GM12878 (cell line): ENCODE results near the gene GTF3A. TPM values are rescaled to one million over a fixed set of nuclear protein-coding genes. Genes with fewer than 3 reads are reported as not detected.

ENCODE experiments used
- ATAC-seq: fragments of 200-7000 bp; cut with Tn5 transposase; 3 replicates; pipeline ENCODE4 v1.9.1; 2020; ENCODE audit warnings: mild to moderate bottlenecking, moderate library complexity
- BruUV-seq: library from RNA; stranded (reverse); fragments of 400-500 nt; replicated peaks from 2 replicates; lab custom pipeline; 2021; lab: Mats Ljungman, UMichigan
- CTCF ChIA-PET: fragments of 300-600 bp; sonication (Branson Sonifier 250); formaldehyde crosslinking; extraction: SDS; loops from one replicate; lab custom pipeline; 2021; ENCODE audit warnings: inconsistent platforms; lab: Yijun Ruan, JAX
- POLR2A ChIA-PET: fragments of 350-600 bp; formaldehyde crosslinking; extraction: SDS; loops from one replicate; lab custom pipeline; 2021; ENCODE audit warnings: inconsistent platforms; lab: Charles Lee
- RAD21 ChIA-PET: fragments of 300-600 bp; sonication (Branson Sonifier 250); formaldehyde crosslinking; loops from one replicate; lab custom pipeline; 2023; ENCODE audit warnings: antibody characterized with exemption; ENCODE audit not compliant: unreplicated experiment; lab: Charles Lee
- SMC1A ChIA-PET: fragments of 300-600 bp; sonication (Branson Sonifier 250); formaldehyde crosslinking; loops from one replicate; lab custom pipeline; 2023; ENCODE audit not compliant: unreplicated experiment, uncharacterized antibody; lab: Charles Lee
- DNase-seq: peaks from one replicate; pipeline ENCODE4 v3.0.0-alpha.2; 2011; ENCODE audit warnings: low read depth, low spot score
- FAIRE-seq: peaks from 3 replicates; lab custom pipeline; 2011; peaks lifted over from hg19 to GRCh38; lab: Jason Lieb, UNC
- H2AFZ ChIP-seq: 2 replicates; pipeline ENCODE4 v1.6.0; 2011; ENCODE audit warnings: low read depth, low read length, control low read depth; ENCODE audit not compliant: control insufficient read depth
- H3K27ac ChIP-seq: 2 replicates; pipeline ENCODE4 v1.5.1; 2011; ENCODE audit warnings: control low read depth; ENCODE audit not compliant: control insufficient read depth, insufficient read depth
- H3K27me3 ChIP-seq, 2 experiments: replicated peaks in 1 of 2; 2 replicates each; pipeline versions ENCODE4 v1.6.0 to v1.6.1; 2011; ENCODE audit warnings: low read length in 1 of 2; ENCODE audit not compliant: control insufficient read depth in 2 of 2, insufficient read depth in 2 of 2
- H3K36me3 ChIP-seq, 2 experiments: 2 replicates each; pipeline ENCODE4 v1.5.1; 2011; ENCODE audit warnings: low read length in 1 of 2; ENCODE audit not compliant: control insufficient read depth in 2 of 2, insufficient read depth in 2 of 2
- H3K4me1 ChIP-seq: 2 replicates; pipeline ENCODE4 v1.6.1; 2011; ENCODE audit warnings: mild to moderate bottlenecking, low read length, moderate library complexity, mixed read lengths; ENCODE audit not compliant: control insufficient read depth, insufficient read depth
- H3K4me2 ChIP-seq: 2 replicates; pipeline ENCODE4 v1.6.0; 2011; ENCODE audit warnings: control low read depth; ENCODE audit not compliant: control insufficient read depth, insufficient read depth
- H3K4me3 ChIP-seq: fragments of 200-600 bp; sonication (generic); 2 replicates; pipeline ENCODE4 v1.5.1; 2016
- H3K79me2 ChIP-seq: 2 replicates; pipeline ENCODE4 v1.6.0; 2011; ENCODE audit warnings: low read length; ENCODE audit not compliant: control insufficient read depth, insufficient read depth
- H3K9ac ChIP-seq: 2 replicates; pipeline ENCODE4 v1.8.0; 2011; ENCODE audit warnings: low read length, control low read depth, mixed read lengths; ENCODE audit not compliant: control insufficient read depth, insufficient read depth
- H3K9me3 ChIP-seq: replicated peaks from 3 replicates; pipeline ENCODE4 v1.5.1; 2011; ENCODE audit warnings: mild to moderate bottlenecking, low read length; ENCODE audit not compliant: control insufficient read depth, insufficient read depth
- H4K20me1 ChIP-seq: 2 replicates; pipeline ENCODE4 v1.6.0; 2011; ENCODE audit not compliant: control insufficient read depth, insufficient read depth
- HCFC1 ChIP-seq: fragments of 150-350 bp; IDR thresholded peaks from 2 replicates; pipeline ENCODE4 v1.6.1; 2014; ENCODE audit warnings: low read length
- LARP7 ChIP-seq: fragments of 450-650 bp; IDR thresholded peaks from 2 replicates; pipeline ENCODE4 v1.6.1; 2017; ENCODE audit warnings: mild to moderate bottlenecking
- MYC ChIP-seq: IDR thresholded peaks from 2 replicates; pipeline ENCODE4 v1.6.1; 2011; ENCODE audit warnings: mild to moderate bottlenecking, low read length, moderate library complexity, inconsistent platforms; ENCODE audit not compliant: insufficient read depth, insufficient replicate concordance, insufficient read length, severe bottlenecking
- NRF1 ChIP-seq: conservative IDR thresholded peaks from 2 replicates; pipeline ENCODE4 v1.6.1; 2011; ENCODE audit warnings: mild to moderate bottlenecking, low read depth, low read length, improper control_type of control experiment
- PAX8 ChIP-seq: fragments of 450-650 bp; IDR thresholded peaks from 2 replicates; pipeline ENCODE4 v1.6.1; 2017; ENCODE audit warnings: mild to moderate bottlenecking, moderate library complexity
- POLR2AphosphoS5 ChIP-seq: IDR thresholded peaks from 2 replicates; pipeline ENCODE4 v1.6.1; 2011; ENCODE audit warnings: mild to moderate bottlenecking, low read length, inconsistent platforms
- POU2F2 ChIP-seq: IDR thresholded peaks from 3 replicates; pipeline ENCODE4 v1.6.1; 2011; ENCODE audit warnings: low read depth, mild to moderate bottlenecking, low read length, borderline replicate concordance
- SRF ChIP-seq, 2 experiments: IDR thresholded peaks; 2 replicates each; pipeline ENCODE4 v1.6.1; 2011; ENCODE audit warnings: low read depth in 2 of 2, low read length in 2 of 2, mild to moderate bottlenecking in 1 of 2, moderate library complexity in 1 of 2
- TARDBP ChIP-seq: IDR thresholded peaks from 2 replicates; pipeline ENCODE4 v1.6.1; 2016; ENCODE audit warnings: borderline replicate concordance
- TCF12 ChIP-seq: IDR thresholded peaks from 2 replicates; pipeline ENCODE4 v1.6.1; 2011; ENCODE audit warnings: low read depth, mild to moderate bottlenecking, low read length
- TCF3 ChIP-seq: IDR thresholded peaks from 2 replicates; pipeline ENCODE4 v1.6.1; 2012; ENCODE audit warnings: low read depth, mild to moderate bottlenecking, low read length, borderline replicate concordance; ENCODE audit not compliant: insufficient read depth
- TCF7 ChIP-seq: IDR thresholded peaks from 2 replicates; pipeline ENCODE4 v1.6.1; 2014; ENCODE audit warnings: antibody characterized with exemption, borderline replicate concordance
- WRNIP1 ChIP-seq: IDR thresholded peaks from 2 replicates; pipeline ENCODE4 v1.6.1; 2011; ENCODE audit warnings: low read depth, low read length, improper control_type of control experiment, borderline replicate concordance
- WGBS: methylation state at CpG from one replicate; pipeline ENCODE4 v1.1.6; 2016; ENCODE audit warnings: low lambda C conversion rate; ENCODE audit not compliant: insufficient replicate concordance, insufficient coverage; ENCODE audit errors: missing lambda C conversion rate; 5-methylcytosine and 5-hydroxymethylcytosine counted together
- in situ Hi-C: fragments of 300-500 bp; cut with MboI; formaldehyde crosslinking; loops from 9 replicates; pipeline ENCODE4 v1.14.3; 2018; ENCODE audit warnings: mixed read lengths
- intact Hi-C: fragments of 100-400 bp; cut with micrococcal nuclease; formaldehyde crosslinking; loops from one replicate; pipeline ENCODE4 v1.14.2; 2022; ENCODE audit not compliant: unreplicated experiment
- polyA plus RNA-seq, 11 experiments: library from polyadenylated mRNA; depleted of rRNA in 4 of 11; unstranded in 6 of 11; stranded (reverse) in 5 of 11; fragments of >200 nt; fragmentation: Nextera tagmentation in 4 of 11; fragmentation: Illumina TruSeq in 1 of 11; extraction: Ambion mirVana in 4 of 11; extraction: Trizol in 1 of 11; gene quantifications; 1 replicate in 1 of 11; 2 replicates in 10 of 11; pipeline versions ENCODE4 v1.2.1 to v1.2.3, GENCODE V29; 2011 to 2016; ENCODE audit warnings: inconsistent platforms in 2 of 11, missing spikeins in 2 of 11, low read depth in 1 of 11
- total RNA-seq, 4 experiments: library from RNA; depleted of rRNA in 3 of 4; stranded (reverse); fragments of >200 nt in 3 of 4; fragmentation: Illumina TruSeq in 1 of 4; extraction: Trizol in 1 of 4; gene quantifications; 2 replicates each; pipeline versions ENCODE4 v1.2.1 to v1.2.3, GENCODE V29; 2013 to 2021
- TF ChIP-seq, protein P1 (sequence below): fragments of 450-650 bp; IDR thresholded peaks from 2 replicates; pipeline ENCODE4 v1.6.1; 2017; ENCODE audit warnings: low read depth, mild to moderate bottlenecking, moderate library complexity
- TF ChIP-seq, protein P2 (sequence below): IDR thresholded peaks from 2 replicates; pipeline ENCODE4 v1.6.1; 2011; ENCODE audit warnings: low read depth, low read length, improper control_type of control experiment, borderline replicate concordance
- TF ChIP-seq, protein P3 (sequence below): IDR thresholded peaks from 2 replicates; pipeline ENCODE4 v1.6.1; 2011; ENCODE audit warnings: borderline replicate concordance, low read depth, mild to moderate bottlenecking, moderate library complexity, low read length; ENCODE audit not compliant: insufficient read depth, poor library complexity, severe bottlenecking
- TF ChIP-seq, protein P4 (sequence below): IDR thresholded peaks from 2 replicates; pipeline ENCODE4 v1.6.1; 2012; ENCODE audit warnings: low read depth, low read length, improper control_type of control experiment

GTF3A gene
- total and polyA plus RNA-seq, 10 of the 15 experiments (the other 5 are each of a cell fraction or from before 2014, with no cell fraction given): 74.2 to 524 (median 216) TPM

DNA sequence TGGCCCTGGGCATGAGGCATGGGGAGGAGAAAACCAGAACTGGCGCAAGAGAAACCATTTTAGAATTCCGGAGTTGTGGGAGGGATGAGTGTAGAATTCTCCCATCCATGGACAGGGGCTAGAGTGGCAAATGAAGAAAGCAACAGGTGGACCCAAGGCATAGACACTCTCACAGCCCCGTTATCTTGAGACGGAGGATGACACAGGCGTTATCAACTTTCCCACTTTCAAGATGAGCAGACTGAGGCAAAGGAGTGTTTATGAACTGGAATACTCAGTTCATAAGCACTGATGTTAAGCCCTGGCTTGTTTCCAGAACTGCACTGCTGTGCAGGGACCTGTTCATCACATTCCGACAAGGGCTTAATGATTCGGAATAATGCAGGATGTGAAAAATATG lies 1.1 kb upstream of the GTF3A start:
- no peak for DNase-seq
- H3K27ac ChIP-seq: no peak overlapping the region
- no peaks in the 10 kb centered on the region for H3K9me3 ChIP-seq
- intact Hi-C loops: no loop called here
- TF ChIP-seq TCF3: no peak
- TF ChIP-seq POLR2AphosphoS5: no peak
- TF ChIP-seq, protein P1, sequence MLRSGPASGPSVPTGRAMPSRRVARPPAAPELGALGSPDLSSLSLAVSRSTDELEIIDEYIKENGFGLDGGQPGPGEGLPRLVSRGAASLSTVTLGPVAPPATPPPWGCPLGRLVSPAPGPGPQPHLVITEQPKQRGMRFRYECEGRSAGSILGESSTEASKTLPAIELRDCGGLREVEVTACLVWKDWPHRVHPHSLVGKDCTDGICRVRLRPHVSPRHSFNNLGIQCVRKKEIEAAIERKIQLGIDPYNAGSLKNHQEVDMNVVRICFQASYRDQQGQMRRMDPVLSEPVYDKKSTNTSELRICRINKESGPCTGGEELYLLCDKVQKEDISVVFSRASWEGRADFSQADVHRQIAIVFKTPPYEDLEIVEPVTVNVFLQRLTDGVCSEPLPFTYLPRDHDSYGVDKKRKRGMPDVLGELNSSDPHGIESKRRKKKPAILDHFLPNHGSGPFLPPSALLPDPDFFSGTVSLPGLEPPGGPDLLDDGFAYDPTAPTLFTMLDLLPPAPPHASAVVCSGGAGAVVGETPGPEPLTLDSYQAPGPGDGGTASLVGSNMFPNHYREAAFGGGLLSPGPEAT: no peak
- TF ChIP-seq HCFC1: no peak
- TF ChIP-seq, protein P2, sequence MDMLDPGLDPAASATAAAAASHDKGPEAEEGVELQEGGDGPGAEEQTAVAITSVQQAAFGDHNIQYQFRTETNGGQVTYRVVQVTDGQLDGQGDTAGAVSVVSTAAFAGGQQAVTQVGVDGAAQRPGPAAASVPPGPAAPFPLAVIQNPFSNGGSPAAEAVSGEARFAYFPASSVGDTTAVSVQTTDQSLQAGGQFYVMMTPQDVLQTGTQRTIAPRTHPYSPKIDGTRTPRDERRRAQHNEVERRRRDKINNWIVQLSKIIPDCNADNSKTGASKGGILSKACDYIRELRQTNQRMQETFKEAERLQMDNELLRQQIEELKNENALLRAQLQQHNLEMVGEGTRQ: no peak
- TF ChIP-seq, protein P3, sequence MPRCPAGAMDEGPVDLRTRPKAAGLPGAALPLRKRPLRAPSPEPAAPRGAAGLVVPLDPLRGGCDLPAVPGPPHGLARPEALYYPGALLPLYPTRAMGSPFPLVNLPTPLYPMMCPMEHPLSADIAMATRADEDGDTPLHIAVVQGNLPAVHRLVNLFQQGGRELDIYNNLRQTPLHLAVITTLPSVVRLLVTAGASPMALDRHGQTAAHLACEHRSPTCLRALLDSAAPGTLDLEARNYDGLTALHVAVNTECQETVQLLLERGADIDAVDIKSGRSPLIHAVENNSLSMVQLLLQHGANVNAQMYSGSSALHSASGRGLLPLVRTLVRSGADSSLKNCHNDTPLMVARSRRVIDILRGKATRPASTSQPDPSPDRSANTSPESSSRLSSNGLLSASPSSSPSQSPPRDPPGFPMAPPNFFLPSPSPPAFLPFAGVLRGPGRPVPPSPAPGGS: no peak
- no peak for TF ChIP-seq SRF (IDR thresholded peaks at IDR 0.05; ENCODE audit: low read depth in 2 of 2, low read length in 2 of 2)
- no peak for TF ChIP-seq TARDBP
- TF ChIP-seq NRF1: no peak
- no peak for TF ChIP-seq TCF12
- TF ChIP-seq MYC: no peak
- TF ChIP-seq PAX8: no peak
- TF ChIP-seq, protein P4, sequence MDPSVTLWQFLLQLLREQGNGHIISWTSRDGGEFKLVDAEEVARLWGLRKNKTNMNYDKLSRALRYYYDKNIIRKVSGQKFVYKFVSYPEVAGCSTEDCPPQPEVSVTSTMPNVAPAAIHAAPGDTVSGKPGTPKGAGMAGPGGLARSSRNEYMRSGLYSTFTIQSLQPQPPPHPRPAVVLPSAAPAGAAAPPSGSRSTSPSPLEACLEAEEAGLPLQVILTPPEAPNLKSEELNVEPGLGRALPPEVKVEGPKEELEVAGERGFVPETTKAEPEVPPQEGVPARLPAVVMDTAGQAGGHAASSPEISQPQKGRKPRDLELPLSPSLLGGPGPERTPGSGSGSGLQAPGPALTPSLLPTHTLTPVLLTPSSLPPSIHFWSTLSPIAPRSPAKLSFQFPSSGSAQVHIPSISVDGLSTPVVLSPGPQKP: no peak
- TF ChIP-seq WRNIP1: no peak
- no peak for TF ChIP-seq POU2F2
- TF ChIP-seq LARP7: no peak
- TF ChIP-seq TCF7: no peak
- ATAC-seq: no peak
- WGBS: 74% methylated on average over 7 of the region's 7 CpGs
- H3K4me3 ChIP-seq: no peak overlapping the region
- BruUV-seq: no TSS peak
- in situ Hi-C loops: no loop called here
- H3K27me3 ChIP-seq: no peaks in the 10 kb centered on the region
- peaks cover 4 to 9% of the 10 kb centered on the region in 2 experiments; a peak in 3 of 4 replicates for H3K36me3 ChIP-seq
- H3K79me2 ChIP-seq: peaks cover 34% of the 10 kb centered on the region
- FAIRE-seq: no peak
- ChIA-PET SMC1A (no interaction called here), RAD21 (no interaction called here), POLR2A (no interaction called here), CTCF (no interaction called here)
- peaks cover 8% of the 10 kb centered on the region for H4K20me1 ChIP-seq
- no peak overlapping the region for H2AFZ ChIP-seq
- no peak overlapping the region for H3K4me2 ChIP-seq
- H3K4me1 ChIP-seq: peaks cover 12% of the 10 kb centered on the region
- H3K9ac ChIP-seq: no peak overlapping the region
